Esophagus muscularis mucosa (tissue), 4 donors: ENCODE measurements around the gene MPP2. TPM values are rescaled to one million over a fixed set of nuclear protein-coding genes. Genes with fewer than 3 reads are reported as not detected.
A peak's percentile ranks its signal among the peaks of the same experiment; 100 is the strongest.

ENCODE experiments used
- DNase-seq: peaks from one replicate; pipeline ENCODE4 v3.0.0-alpha.2; 2017; ENCODE audit errors: extremely low spot score
- H3K27ac ChIP-seq, 4 donors: fragments of 200-600 bp; sonication (generic); replicated peaks in 1 of 4; 1 replicate in 3 of 4; 2 replicates in 1 of 4; pipeline ENCODE4 v1.5.1; 2016 to 2019; ENCODE audit warnings: mild to moderate bottlenecking in 1 of 4
- H3K27me3 ChIP-seq, 4 donors: fragments of 200-600 bp; sonication (generic); one replicate each; pipeline versions ENCODE4 v1.5.1 to v1.6.0; 2016 to 2019
- H3K36me3 ChIP-seq, 4 donors: fragments of 200-600 bp; sonication (generic); one replicate each; pipeline ENCODE4 v1.5.1; 2016 to 2019
- H3K4me1 ChIP-seq, 4 donors: fragments of 200-600 bp; sonication (generic); one replicate each; pipeline ENCODE4 v1.5.1; 2016 to 2019
- H3K4me3 ChIP-seq, 4 donors: fragments of 200-600 bp; sonication (generic); 1 replicate in 2 of 4; 2 replicates in 2 of 4; pipeline ENCODE4 v1.5.1; 2016 to 2019; ENCODE audit warnings: mild to moderate bottlenecking in 4 of 4, moderate library complexity in 1 of 4
- H3K9me3 ChIP-seq, 4 donors: fragments of 200-600 bp; sonication (generic); 1 replicate in 3 of 4; 2 replicates in 1 of 4; pipeline ENCODE4 v1.5.1; 2016 to 2019
- CTCF ChIP-seq, 3 experiments: fragments of 200-600 bp in 2 of 3; fragments of 450-650 bp in 1 of 3; sonication (generic) in 2 of 3; IDR thresholded peaks; one replicate each; pipeline ENCODE4 v1.5.1; 2017 to 2019; ENCODE audit warnings: antibody characterized with exemption in 3 of 3, mild to moderate bottlenecking in 2 of 3, moderate library complexity in 1 of 3
- EP300 ChIP-seq: sonication (generic); formaldehyde crosslinking; IDR thresholded peaks from one replicate; pipeline ENCODE4 v1.6.1; 2017; ENCODE audit warnings: antibody characterized with exemption
- POLR2A ChIP-seq: fragments of 450-650 bp; IDR thresholded peaks from one replicate; pipeline ENCODE4 v1.6.1; 2017; ENCODE audit warnings: antibody characterized with exemption, moderate library complexity, mild to moderate bottlenecking, low read depth
- POLR2AphosphoS5 ChIP-seq, 2 donors: sonication (generic); formaldehyde crosslinking; IDR thresholded peaks; one replicate each; pipeline ENCODE4 v1.6.1; 2017; ENCODE audit warnings: antibody characterized with exemption in 2 of 2
- WGBS: methylation state at CpG from one replicate; pipeline ENCODE4 v1.1.5; 2018; 5-methylcytosine and 5-hydroxymethylcytosine counted together
- intact Hi-C: fragments of 100-400 bp; cut with DNase I; formaldehyde crosslinking; loops from one replicate; pipeline ENCODE4 v1.15.1; 2023
- total RNA-seq, 4 donors: library from RNA; depleted of rRNA; stranded (reverse); fragments of >200 nt; gene quantifications; one replicate each; pipeline versions ENCODE4 v1.1.0 to v1.2.1, GENCODE V29; 2016

Gene MPP2
- total RNA-seq, 4 donors from 2014 or later = 13.3 to 15.9 (median 15.6) TPM

GRCh38 chr17:43912635-43913304 is 5.4 kb upstream of the MPP2 start:
- intact Hi-C loops = no loop called here
- DNase-seq = no peak
- Histone ChIP-seq H3K27me3 (peaks cover 0 to 19% (median 0%) of the 10 kb centered on the region in 4 donors), H3K4me3 (no peak overlapping the region), H3K4me1 (peaks cover 8 to 21% (median 18%) of the 10 kb centered on the region in 4 donors), H3K27ac (no peak overlapping the region), H3K36me3 (no peaks in the 10 kb centered on the region), H3K9me3 (no peaks in the 10 kb centered on the region)
- WGBS = 76% methylated on average over 4 of the region's 4 CpGs
- TF ChIP-seq POLR2A = no peak
- no peak for TF ChIP-seq EP300
- no peak for TF ChIP-seq POLR2AphosphoS5 (IDR thresholded peaks at IDR 0.05)
- no peak for TF ChIP-seq CTCF (IDR thresholded peaks at IDR 0.05)

GRCh38 chr17:43911904-43912303 is 4.6 kb upstream of the MPP2 start:
- Histone ChIP-seq H3K4me3 (no peak overlapping the region), H3K27ac (no peak overlapping the region), H3K36me3 (no peaks in the 10 kb centered on the region), H3K4me1 (peaks cover 10 to 20% (median 20%) of the 10 kb centered on the region in 4 donors), H3K27me3 (peaks cover 0 to 16% (median 0%) of the 10 kb centered on the region in 4 donors), H3K9me3 (no peaks in the 10 kb centered on the region)
- DNase-seq = no peak
- intact Hi-C loops = no loop called here
- TF ChIP-seq POLR2AphosphoS5 (IDR thresholded peaks at IDR 0.05) (no peak), EP300 (no peak), CTCF (IDR thresholded peaks at IDR 0.05) (no peak), POLR2A (no peak)
- 66% methylated on average over 8 of the region's 8 CpGs for WGBS

- DNase-seq = no peak
- Histone ChIP-seq H3K9me3 (no peaks in the 10 kb centered on the region), H3K27me3 (peaks cover 0 to 30% (median 0%) of the 10 kb centered on the region in 4 donors), H3K27ac (no peak overlapping the region), H3K4me1 (peaks cover 22 to 39% (median 38%) of the 10 kb centered on the region in 4 donors), H3K36me3 (no peaks in the 10 kb centered on the region), H3K4me3 (no peak overlapping the region)
- TF ChIP-seq CTCF (IDR thresholded peaks at IDR 0.05) (no peak), EP300 (no peak), POLR2AphosphoS5 (IDR thresholded peaks at IDR 0.05) (no peak), POLR2A (no peak)
- intact Hi-C loops = loop anchor here (10.0 kb wide), 1 partner anchor 235 kb away; the partner anchor contains the start of gene HROB
- WGBS = 76% methylated on average over 7 of the region's 7 CpGs
Observed at GRCh38 chr17:43909537-43910231, 2.3 kb upstream of the MPP2 start.

GRCh38 chr17:43907998-43908721 is 824 bp upstream of the MPP2 start:
- H3K4me3 ChIP-seq = peak overlapping the region; percentile 77 to 86 (median 86)
- H3K27me3 ChIP-seq = peaks cover 0 to 25% (median 0%) of the 10 kb centered on the region in 4 donors
- H3K9me3 ChIP-seq = no peaks in the 10 kb centered on the region
- DNase-seq = peak; percentile 95
- 17% methylated on average over 26 of the region's 26 CpGs for WGBS
- intact Hi-C loops = loop anchor here (10.0 kb wide), 1 partner anchor 237 kb away; the partner anchor contains the start of gene HROB
- peaks cover 0 to 11% (median 4%) of the 10 kb centered on the region in 4 donors for H3K36me3 ChIP-seq
- TF ChIP-seq POLR2A = no peak
- peak in 1 of 3 experiments; percentile 26 for TF ChIP-seq CTCF (IDR thresholded peaks at IDR 0.05)
- peak; percentile 63 to 82 for TF ChIP-seq POLR2AphosphoS5 (IDR thresholded peaks at IDR 0.05)
- peaks cover 22 to 45% (median 38%) of the 10 kb centered on the region in 4 donors for H3K4me1 ChIP-seq
- H3K27ac ChIP-seq = peak overlapping the region; percentile 95 to 97 (median 96)
